ENCODE results near the gene MRE11. TPM values are rescaled to one million over a fixed set of nuclear protein-coding genes. Genes with fewer than 3 reads are reported as not detected.

The MRE11 gene
- total and polyA plus RNA-seq, 10 of the 15 experiments (the other 5 are each of a cell fraction or from before 2014, with no cell fraction given), result 16.2 to 39.2 (median 26.9) TPM

- no peak for TF ChIP-seq BMI1 (IDR thresholded peaks at IDR 0.05; ENCODE audit: borderline replicate concordance)
- TF ChIP-seq CBFB (IDR thresholded peaks at IDR 0.05; ENCODE audit: low read depth), result no peak
- no peak for TF ChIP-seq USF1 (IDR thresholded peaks at IDR 0.05; ENCODE audit: borderline replicate concordance, extremely low read length, insufficient read depth, low read depth, low read length)
Observed at GRCh38 chr11:94449029-94449428, 44.6 kb downstream of the MRE11 start (continued).

- Histone ChIP-seq H3K36me3 (ENCODE audit: control insufficient read depth in 2 of 2, insufficient read depth in 2 of 2, low read length in 1 of 2) (no peaks in the 10 kb centered on the region; a peak in 2 of 4 replicates), H3K9ac (ENCODE audit: control insufficient read depth, insufficient read depth, low read length) (no peak overlapping the region), H3K79me2 (ENCODE audit: control insufficient read depth, insufficient read depth, low read length) (no peaks in the 10 kb centered on the region), H3K27ac (ENCODE audit: control insufficient read depth, insufficient read depth) (no peak overlapping the region), H3K4me1 (ENCODE audit: control insufficient read depth, insufficient read depth, low read length) (no peaks in the 10 kb centered on the region), H3K9me3 (replicated peaks; ENCODE audit: control insufficient read depth, insufficient read depth, low read length) (no peaks in the 10 kb centered on the region), H3K27me3 (replicated peaks in 1 of 2; ENCODE audit: control insufficient read depth in 2 of 2, insufficient read depth in 2 of 2, low read length in 1 of 2) (no peaks in the 10 kb centered on the region), H3K4me3 (no peak overlapping the region), H3K4me2 (ENCODE audit: control insufficient read depth, insufficient read depth) (no peak overlapping the region), H4K20me1 (ENCODE audit: control insufficient read depth, insufficient read depth) (no peaks in the 10 kb centered on the region), H2AFZ (ENCODE audit: control insufficient read depth, low read depth, low read length) (no peak overlapping the region)
- 95% methylated on average over 4 of the region's 4 CpGs for WGBS (ENCODE audit: insufficient coverage, insufficient replicate concordance, low lambda C conversion rate, missing lambda C conversion rate)
- intact Hi-C loops (cut with micrococcal nuclease; ENCODE audit: unreplicated experiment) (no loop called here), in situ Hi-C loops (cut with MboI) (no loop called here)
- FAIRE-seq (no peak), ATAC-seq (no peak), DNase-seq (ENCODE audit: low read depth, low spot score) (no peak)
- TF ChIP-seq MLLT1 (IDR thresholded peaks at IDR 0.05) (no peak), SUZ12 (IDR thresholded peaks at IDR 0.05; ENCODE audit: unreplicated experiment) (no peak), MEF2B (IDR thresholded peaks at IDR 0.05; ENCODE audit: partially characterized antibody, poor library complexity, severe bottlenecking) (no peak), TBL1XR1 (IDR thresholded peaks at IDR 0.05; ENCODE audit: low read depth, low read length) (no peak), KAT2A (conservative IDR thresholded peaks at IDR 0.05; ENCODE audit: control insufficient read depth, low read depth, low read length) (no peak), SIX5 (IDR thresholded peaks at IDR 0.05; ENCODE audit: low read depth, low read length, severe bottlenecking) (no peak), TARDBP (IDR thresholded peaks at IDR 0.05; ENCODE audit: borderline replicate concordance) (no peak), TCF7 (IDR thresholded peaks at IDR 0.05; ENCODE audit: borderline replicate concordance) (no peak)
- RAD21 ChIA-PET (ENCODE audit: unreplicated experiment), result no interaction called here
- POLR2A ChIA-PET, result no interaction called here
- BruUV-seq (replicated peaks), result no TSS peak
- SMC1A ChIA-PET (ENCODE audit: uncharacterized antibody, unreplicated experiment), result interaction anchor here (2.0 kb wide), 1 partner anchor 27 kb away, joined by 4 read pairs; no protein-coding TSS in a partner anchor
- CTCF ChIA-PET, result no interaction called here
Observed at GRCh38 chr11:94447149-94447548, 46.5 kb downstream of the MRE11 start.
